Measurements from ENCODE around the gene TNS1.

DNA sequence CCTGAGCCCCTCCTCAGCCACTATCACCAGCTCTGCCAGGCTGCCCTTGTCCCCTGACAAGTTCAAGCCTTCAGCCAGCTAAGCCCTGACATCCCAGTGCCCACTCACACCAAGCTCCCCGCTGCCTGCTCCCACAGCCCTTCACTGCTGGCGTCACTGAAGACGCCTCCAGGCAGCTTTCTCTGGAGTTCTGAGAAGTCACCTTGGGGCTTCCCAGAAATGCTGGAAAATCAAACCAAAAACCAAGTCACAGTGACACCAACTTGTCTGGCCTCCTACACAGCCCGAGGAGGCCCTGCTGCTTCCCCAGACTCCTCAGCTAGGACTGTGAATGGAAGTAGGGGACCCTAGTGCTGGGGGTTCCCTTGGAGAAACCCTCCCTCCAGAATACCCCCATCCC, 2.2 kb upstream of the TNS1 start:
- TF ChIP-seq, protein P1, sequence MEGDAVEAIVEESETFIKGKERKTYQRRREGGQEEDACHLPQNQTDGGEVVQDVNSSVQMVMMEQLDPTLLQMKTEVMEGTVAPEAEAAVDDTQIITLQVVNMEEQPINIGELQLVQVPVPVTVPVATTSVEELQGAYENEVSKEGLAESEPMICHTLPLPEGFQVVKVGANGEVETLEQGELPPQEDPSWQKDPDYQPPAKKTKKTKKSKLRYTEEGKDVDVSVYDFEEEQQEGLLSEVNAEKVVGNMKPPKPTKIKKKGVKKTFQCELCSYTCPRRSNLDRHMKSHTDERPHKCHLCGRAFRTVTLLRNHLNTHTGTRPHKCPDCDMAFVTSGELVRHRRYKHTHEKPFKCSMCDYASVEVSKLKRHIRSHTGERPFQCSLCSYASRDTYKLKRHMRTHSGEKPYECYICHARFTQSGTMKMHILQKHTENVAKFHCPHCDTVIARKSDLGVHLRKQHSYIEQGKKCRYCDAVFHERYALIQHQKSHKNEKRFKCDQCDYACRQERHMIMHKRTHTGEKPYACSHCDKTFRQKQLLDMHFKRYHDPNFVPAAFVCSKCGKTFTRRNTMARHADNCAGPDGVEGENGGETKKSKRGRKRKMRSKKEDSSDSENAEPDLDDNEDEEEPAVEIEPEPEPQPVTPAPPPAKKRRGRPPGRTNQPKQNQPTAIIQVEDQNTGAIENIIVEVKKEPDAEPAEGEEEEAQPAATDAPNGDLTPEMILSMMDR (IDR thresholded peaks at IDR 0.05), result no peak
- no peak for TF ChIP-seq EP300 (IDR thresholded peaks at IDR 0.05)
- TF ChIP-seq POLR2A (IDR thresholded peaks at IDR 0.05), result no peak

Data from tibial nerve (tissue), 4 donors.